Measurements from ENCODE around the gene PLK2.

PLK2 gene

GRCh38 chr5:58490402-58491050 is 30.6 kb upstream of the PLK2 start:
- Mint-ChIP-seq H3K9me3 (no peaks in the 10 kb centered on the region), H3K4me1 (peaks cover 4% of the 10 kb centered on the region), H3K36me3 (ENCODE audit: low read depth) (no peaks in the 10 kb centered on the region), H3K27me3 (ENCODE audit: low read depth) (peaks cover 4% of the 10 kb centered on the region), H3K4me3 (no peak overlapping the region), H3K27ac (no peak overlapping the region)
- no peak for TF ChIP-seq CTCF (IDR thresholded peaks at IDR 0.05; ENCODE audit: unreplicated experiment in 3 of 3)

- no peaks in the 10 kb centered on the region for H3K36me3 Mint-ChIP-seq (ENCODE audit: low read depth)
- peaks cover 4% of the 10 kb centered on the region for H3K27me3 Mint-ChIP-seq (ENCODE audit: low read depth)
- H3K9me3 Mint-ChIP-seq: no peaks in the 10 kb centered on the region
- peaks cover 4% of the 10 kb centered on the region for H3K4me1 Mint-ChIP-seq
- no peak for TF ChIP-seq CTCF (IDR thresholded peaks at IDR 0.05; ENCODE audit: unreplicated experiment in 3 of 3)
- no peak overlapping the region for H3K4me3 Mint-ChIP-seq
- H3K27ac Mint-ChIP-seq: no peak overlapping the region
These were observed 26.4 kb upstream of the PLK2 start for GRCh38 chr5:58486290-58486689.

GRCh38 chr5:58484505-58484904 is 24.6 kb upstream of the PLK2 start:
- Mint-ChIP-seq H3K4me1 (peaks cover 4% of the 10 kb centered on the region), H3K27me3 (ENCODE audit: low read depth) (no peaks in the 10 kb centered on the region), H3K4me3 (no peak overlapping the region), H3K36me3 (ENCODE audit: low read depth) (no peaks in the 10 kb centered on the region), H3K9me3 (no peaks in the 10 kb centered on the region), H3K27ac (no peak overlapping the region)
- no peak for TF ChIP-seq CTCF (IDR thresholded peaks at IDR 0.05; ENCODE audit: unreplicated experiment in 3 of 3)

GRCh38 chr5:58482536-58482935 is 22.6 kb upstream of the PLK2 start:
- Mint-ChIP-seq H3K4me1 (no peaks in the 10 kb centered on the region), H3K4me3 (no peak overlapping the region), H3K9me3 (no peaks in the 10 kb centered on the region), H3K27me3 (ENCODE audit: low read depth) (no peaks in the 10 kb centered on the region), H3K27ac (no peak overlapping the region), H3K36me3 (ENCODE audit: low read depth) (no peaks in the 10 kb centered on the region)
- no peak for TF ChIP-seq CTCF (IDR thresholded peaks at IDR 0.05; ENCODE audit: unreplicated experiment in 3 of 3)

GRCh38 chr5:58481828-58482227 is 21.9 kb upstream of the PLK2 start:
- no peaks in the 10 kb centered on the region for H3K9me3 Mint-ChIP-seq
- no peaks in the 10 kb centered on the region for H3K27me3 Mint-ChIP-seq (ENCODE audit: low read depth)
- no peaks in the 10 kb centered on the region for H3K36me3 Mint-ChIP-seq (ENCODE audit: low read depth)
- no peak for TF ChIP-seq CTCF (IDR thresholded peaks at IDR 0.05; ENCODE audit: unreplicated experiment in 3 of 3)
- no peak overlapping the region for H3K27ac Mint-ChIP-seq
- no peak overlapping the region for H3K4me3 Mint-ChIP-seq
- no peaks in the 10 kb centered on the region for H3K4me1 Mint-ChIP-seq

- Mint-ChIP-seq H3K36me3 (ENCODE audit: low read depth) (no peaks in the 10 kb centered on the region), H3K4me1 (no peaks in the 10 kb centered on the region), H3K9me3 (no peaks in the 10 kb centered on the region), H3K27me3 (ENCODE audit: low read depth) (no peaks in the 10 kb centered on the region), H3K27ac (no peak overlapping the region), H3K4me3 (no peak overlapping the region)
- no peak for TF ChIP-seq CTCF (IDR thresholded peaks at IDR 0.05; ENCODE audit: unreplicated experiment in 3 of 3)
These were observed 21.3 kb upstream of the PLK2 start for GRCh38 chr5:58481066-58481676.
